Transverse colon (tissue), 4 donors: ENCODE data around the gene ZMIZ1. TPM values are rescaled to one million over a fixed set of nuclear protein-coding genes. Genes with fewer than 3 reads are reported as not detected.

Experiments
- DNase-seq: peaks from one replicate; pipeline ENCODE4 v3.0.0-alpha.2; 2019
- H3K27ac ChIP-seq, 4 donors: fragments of 200-600 bp; sonication (generic); 2 replicates each; pipeline ENCODE4 v1.5.1; 2016 to 2018; ENCODE audit warnings: inconsistent platforms in 4 of 4
- H3K27me3 ChIP-seq: fragments of 200-600 bp; sonication (generic); 2 replicates; pipeline ENCODE4 v1.5.1; 2017; ENCODE audit warnings: inconsistent platforms
- H3K36me3 ChIP-seq, 4 donors: fragments of 200-600 bp; sonication (generic); 2 replicates each; pipeline ENCODE4 v1.5.1; 2017 to 2019; ENCODE audit warnings: inconsistent platforms in 4 of 4
- H3K4me1 ChIP-seq, 4 donors: fragments of 200-600 bp; sonication (generic); 2 replicates each; pipeline ENCODE4 v1.5.1; 2017 to 2020; ENCODE audit warnings: inconsistent platforms in 4 of 4
- H3K4me3 ChIP-seq, 4 donors: fragments of 200-600 bp; sonication (generic); 1 replicate in 1 of 4; 2 replicates in 3 of 4; pipeline versions ENCODE4 v1.5.1 to v1.6.1; 2017 to 2019; ENCODE audit warnings: inconsistent platforms in 4 of 4
- H3K9me3 ChIP-seq, 2 donors: fragments of 200-600 bp; sonication (generic); 2 replicates each; pipeline ENCODE4 v1.5.1; 2017 to 2019; ENCODE audit warnings: inconsistent platforms in 2 of 2
- EP300 ChIP-seq: sonication (generic); formaldehyde crosslinking; IDR thresholded peaks from one replicate; pipeline ENCODE4 v1.6.1; 2017; ENCODE audit warnings: antibody characterized with exemption, low read depth
- POLR2A ChIP-seq: fragments of 450-650 bp; IDR thresholded peaks from one replicate; pipeline ENCODE4 v1.6.1; 2016; ENCODE audit warnings: antibody characterized with exemption, mild to moderate bottlenecking, moderate library complexity
- POLR2AphosphoS5 ChIP-seq, 3 donors: sonication (generic); formaldehyde crosslinking; IDR thresholded peaks; one replicate each; pipeline ENCODE4 v1.6.1; 2016; ENCODE audit warnings: antibody characterized with exemption in 3 of 3
- WGBS, 2 donors: methylation state at CpG; one replicate each; pipeline ENCODE4 v1.1.5; 2018; ENCODE audit warnings: low coverage in 1 of 2; 5-methylcytosine and 5-hydroxymethylcytosine counted together
- in situ Hi-C, 4 donors: fragments of 200-750 bp; cut with MboI; loops; one replicate each; pipeline versions ENCODE4 v1.15.0 to v1.15.1; 2017; ENCODE audit warnings: low sequenced_read_pairs in 3 of 4, low pct_ligation_motif_present in 1 of 4, low pct_unique_long_range_greater_than_20kb in 1 of 4
- intact Hi-C: fragments of 100-400 bp; cut with DNase I; formaldehyde crosslinking; loops from one replicate; pipeline ENCODE4 v1.15.1; 2023; ENCODE audit warnings: low total_unique reads
- total RNA-seq, 4 donors: library from RNA; depleted of rRNA; stranded (reverse); fragments of >200 nt; gene quantifications; one replicate each; pipeline ENCODE4 v1.1.0, GENCODE V29; 2016
- TF ChIP-seq, protein P1 (sequence below), 5 experiments: fragments of 200-600 bp in 3 of 5; fragments of 450-650 bp in 2 of 5; sonication (generic) in 3 of 5; IDR thresholded peaks; 1 replicate in 2 of 5; 2 replicates in 3 of 5; pipeline ENCODE4 v1.5.1; 2016 to 2017; ENCODE audit warnings: antibody characterized with exemption in 5 of 5, inconsistent platforms in 3 of 5, mild to moderate bottlenecking in 2 of 5, moderate library complexity in 1 of 5

The ZMIZ1 gene
- total RNA-seq, 4 donors from 2014 or later = 32.0 to 108 (median 63.0) TPM

DNA sequence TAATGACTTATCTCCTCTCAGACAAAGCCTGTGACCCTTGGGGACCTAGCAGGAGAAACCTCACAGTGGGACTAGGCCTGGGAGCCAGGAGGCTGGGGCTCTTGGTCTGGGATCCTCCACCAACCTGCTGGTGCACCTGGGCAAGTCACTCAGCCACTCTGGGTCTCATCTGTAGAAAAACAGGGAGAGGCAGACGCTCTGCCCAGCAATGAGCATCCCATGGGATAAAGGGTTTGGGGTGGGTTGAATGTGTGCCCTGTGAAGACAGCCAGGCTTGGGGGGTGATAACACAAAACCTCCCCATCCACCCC, 81.6 kb downstream of the ZMIZ1 start:
- H3K27ac ChIP-seq = peak overlapping the region; percentile 75 to 87 (median 84)
- H3K9me3 ChIP-seq = no peaks in the 10 kb centered on the region
- intact Hi-C loops (loop anchor here (10.0 kb wide), 1 partner anchor 76 kb away; no protein-coding TSS in a partner anchor), in situ Hi-C loops (no loop called here)
- H3K27me3 ChIP-seq = no peaks in the 10 kb centered on the region
- WGBS, 2 donors = 67% methylated on average over 1 of the region's 1 CpG; no CpG with 5 or more reads in 1 of the 2 donors
- H3K36me3 ChIP-seq = no peaks in the 10 kb centered on the region
- no peak overlapping the region for H3K4me3 ChIP-seq
- no peak for DNase-seq
- TF ChIP-seq, protein P1, sequence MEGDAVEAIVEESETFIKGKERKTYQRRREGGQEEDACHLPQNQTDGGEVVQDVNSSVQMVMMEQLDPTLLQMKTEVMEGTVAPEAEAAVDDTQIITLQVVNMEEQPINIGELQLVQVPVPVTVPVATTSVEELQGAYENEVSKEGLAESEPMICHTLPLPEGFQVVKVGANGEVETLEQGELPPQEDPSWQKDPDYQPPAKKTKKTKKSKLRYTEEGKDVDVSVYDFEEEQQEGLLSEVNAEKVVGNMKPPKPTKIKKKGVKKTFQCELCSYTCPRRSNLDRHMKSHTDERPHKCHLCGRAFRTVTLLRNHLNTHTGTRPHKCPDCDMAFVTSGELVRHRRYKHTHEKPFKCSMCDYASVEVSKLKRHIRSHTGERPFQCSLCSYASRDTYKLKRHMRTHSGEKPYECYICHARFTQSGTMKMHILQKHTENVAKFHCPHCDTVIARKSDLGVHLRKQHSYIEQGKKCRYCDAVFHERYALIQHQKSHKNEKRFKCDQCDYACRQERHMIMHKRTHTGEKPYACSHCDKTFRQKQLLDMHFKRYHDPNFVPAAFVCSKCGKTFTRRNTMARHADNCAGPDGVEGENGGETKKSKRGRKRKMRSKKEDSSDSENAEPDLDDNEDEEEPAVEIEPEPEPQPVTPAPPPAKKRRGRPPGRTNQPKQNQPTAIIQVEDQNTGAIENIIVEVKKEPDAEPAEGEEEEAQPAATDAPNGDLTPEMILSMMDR (IDR thresholded peaks at IDR 0.05) = no peak
- TF ChIP-seq POLR2AphosphoS5 (IDR thresholded peaks at IDR 0.05) = no peak
- TF ChIP-seq POLR2A = no peak
- no peak for TF ChIP-seq EP300
- H3K4me1 ChIP-seq = peaks cover 59 to 82% (median 68%) of the 10 kb centered on the region in 4 donors

DNA sequence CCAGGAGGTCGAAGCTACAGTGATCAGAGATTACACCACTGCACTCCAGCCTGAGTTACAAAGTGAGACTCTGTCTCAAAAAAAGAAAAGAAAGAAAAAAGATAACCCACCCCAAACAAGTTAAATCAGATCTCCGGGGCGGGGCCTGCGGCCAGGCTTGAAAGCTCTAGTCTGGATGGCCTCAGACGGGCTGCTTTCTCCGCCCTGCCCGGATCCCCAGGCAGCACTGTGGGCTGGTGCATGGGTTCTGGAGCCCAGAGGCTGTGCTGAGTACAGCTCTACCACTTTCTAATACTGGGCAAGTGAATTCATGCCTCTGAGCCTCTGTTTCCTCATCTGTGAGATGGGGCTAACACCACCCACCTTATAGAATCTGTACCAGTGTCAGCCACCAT, 83.7 kb downstream of the ZMIZ1 start:
- H3K4me3 ChIP-seq = no peak overlapping the region
- no peaks in the 10 kb centered on the region for H3K27me3 ChIP-seq
- peaks cover 57 to 83% (median 66%) of the 10 kb centered on the region in 4 donors for H3K4me1 ChIP-seq
- TF ChIP-seq, protein P1 (IDR thresholded peaks at IDR 0.05) = no peak
- TF ChIP-seq EP300 = no peak
- no peak for TF ChIP-seq POLR2AphosphoS5 (IDR thresholded peaks at IDR 0.05)
- no peak for TF ChIP-seq POLR2A
- no peak for DNase-seq
- H3K27ac ChIP-seq = peak overlapping the region; percentile 75 to 87 (median 84)
- H3K36me3 ChIP-seq = no peaks in the 10 kb centered on the region
- H3K9me3 ChIP-seq = no peaks in the 10 kb centered on the region
- intact Hi-C loops = loop anchor here (10.0 kb wide), 1 partner anchor 78 kb away; no protein-coding TSS in a partner anchor
- WGBS, 2 donors = 91% methylated on average over 7 of the region's 7 CpGs; no CpG with 5 or more reads in 1 of the 2 donors
- in situ Hi-C loops = no loop called here

DNA sequence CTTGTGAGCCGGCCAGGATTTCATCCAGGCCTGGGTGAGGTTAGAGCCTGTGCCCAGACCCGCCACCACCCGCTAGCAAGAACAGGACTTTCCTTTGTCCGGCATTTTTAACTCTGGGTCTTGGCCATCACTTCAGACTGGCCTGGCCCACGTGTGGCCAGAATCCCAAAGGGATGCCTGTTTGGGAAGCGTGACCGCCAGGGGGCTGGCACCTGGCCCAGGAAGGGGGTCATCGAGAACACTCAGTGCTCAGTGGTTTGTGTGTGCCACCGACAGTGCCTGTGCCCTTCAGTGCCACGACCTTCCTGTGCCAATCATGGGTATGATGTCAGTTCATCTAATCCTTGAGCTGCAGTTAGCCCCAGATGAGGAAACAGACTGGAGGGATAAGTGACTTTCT, 85.0 kb downstream of the ZMIZ1 start:
- H3K4me1 ChIP-seq = peaks cover 58 to 83% (median 66%) of the 10 kb centered on the region in 4 donors
- peak overlapping the region; percentile 75 to 87 (median 85) for H3K27ac ChIP-seq
- TF ChIP-seq POLR2A = no peak
- peak in 1 of 3 donors; percentile 27 for TF ChIP-seq POLR2AphosphoS5 (IDR thresholded peaks at IDR 0.05)
- TF ChIP-seq EP300 = no peak
- TF ChIP-seq, protein P1 (IDR thresholded peaks at IDR 0.05) = no peak

DNA sequence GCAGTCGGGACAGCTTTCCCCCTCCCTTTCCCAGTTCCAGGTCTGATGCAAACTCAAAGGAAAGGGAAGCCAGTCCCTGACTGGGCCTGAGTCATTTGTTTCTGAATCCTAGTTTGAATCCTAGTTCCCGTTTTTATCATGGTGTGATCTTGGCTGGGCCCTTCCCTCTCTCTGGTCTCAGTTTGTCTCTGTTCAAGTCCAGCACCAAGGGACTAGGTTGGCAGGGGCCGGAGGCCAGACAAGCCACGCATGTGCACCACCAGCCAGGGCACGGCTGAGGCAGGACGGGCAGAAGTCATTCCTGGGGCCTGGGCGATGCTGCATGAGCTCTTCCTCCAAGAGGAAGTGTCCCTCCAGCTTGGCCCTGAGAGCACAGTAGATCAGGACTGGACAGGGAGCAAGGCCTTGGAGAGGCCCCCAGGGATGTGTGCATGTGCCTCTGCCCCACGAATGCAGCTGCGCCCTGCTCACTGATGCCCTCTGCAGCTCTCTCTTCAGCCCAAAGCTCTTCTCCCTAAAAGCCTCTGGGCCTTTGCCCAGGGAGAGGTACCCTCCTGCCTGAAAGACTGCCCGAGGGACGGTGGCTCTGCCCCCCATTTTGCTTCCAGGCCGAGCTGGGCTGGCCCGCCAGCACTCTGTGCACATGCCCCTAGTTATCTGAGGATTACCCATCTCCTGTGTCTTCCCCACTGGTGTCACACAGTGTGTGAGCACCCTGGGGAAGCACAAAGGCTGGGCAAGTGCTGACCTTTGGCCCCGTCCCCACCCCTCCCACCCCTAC, 86.7 kb downstream of the ZMIZ1 start:
- no peaks in the 10 kb centered on the region for H3K9me3 ChIP-seq
- peaks cover 57 to 83% (median 65%) of the 10 kb centered on the region in 4 donors for H3K4me1 ChIP-seq
- DNase-seq = no peak
- WGBS, 2 donors = 58 to 73% methylated on average over 2 to 14 of the region's 14 CpGs
- in situ Hi-C loops = no loop called here
- H3K4me3 ChIP-seq = no peak overlapping the region
- no peaks in the 10 kb centered on the region for H3K27me3 ChIP-seq
- intact Hi-C loops = loop anchor here (10.0 kb wide), 1 partner anchor 81 kb away; no protein-coding TSS in a partner anchor
- TF ChIP-seq, protein P1 (IDR thresholded peaks at IDR 0.05) = no peak
- TF ChIP-seq POLR2AphosphoS5 (IDR thresholded peaks at IDR 0.05) = no peak
- H3K36me3 ChIP-seq = no peaks in the 10 kb centered on the region
- peak overlapping the region; percentile 75 to 87 (median 85) for H3K27ac ChIP-seq

More for the DNA sequence above, 85.0 kb downstream of the ZMIZ1 start:
- 82% methylated on average over 10 of the region's 10 CpGs; no CpG with 5 or more reads in 1 of the 2 donors for WGBS, 2 donors
- Histone ChIP-seq H3K4me3 (no peak overlapping the region), H3K27me3 (no peaks in the 10 kb centered on the region), H3K36me3 (no peaks in the 10 kb centered on the region), H3K9me3 (no peaks in the 10 kb centered on the region)
- in situ Hi-C loops (no loop called here), intact Hi-C loops (loop anchor here (10.0 kb wide), 1 partner anchor 79 kb away; no protein-coding TSS in a partner anchor)
- no peak for DNase-seq
